ENCODE results near the gene ZNF296.
"Not testable (repeated sequence)": the region's sequence is repeated elsewhere in the genome, so short reads cannot be mapped to it uniquely, and the experiment has no call there.

Gene ZNF296

DNA sequence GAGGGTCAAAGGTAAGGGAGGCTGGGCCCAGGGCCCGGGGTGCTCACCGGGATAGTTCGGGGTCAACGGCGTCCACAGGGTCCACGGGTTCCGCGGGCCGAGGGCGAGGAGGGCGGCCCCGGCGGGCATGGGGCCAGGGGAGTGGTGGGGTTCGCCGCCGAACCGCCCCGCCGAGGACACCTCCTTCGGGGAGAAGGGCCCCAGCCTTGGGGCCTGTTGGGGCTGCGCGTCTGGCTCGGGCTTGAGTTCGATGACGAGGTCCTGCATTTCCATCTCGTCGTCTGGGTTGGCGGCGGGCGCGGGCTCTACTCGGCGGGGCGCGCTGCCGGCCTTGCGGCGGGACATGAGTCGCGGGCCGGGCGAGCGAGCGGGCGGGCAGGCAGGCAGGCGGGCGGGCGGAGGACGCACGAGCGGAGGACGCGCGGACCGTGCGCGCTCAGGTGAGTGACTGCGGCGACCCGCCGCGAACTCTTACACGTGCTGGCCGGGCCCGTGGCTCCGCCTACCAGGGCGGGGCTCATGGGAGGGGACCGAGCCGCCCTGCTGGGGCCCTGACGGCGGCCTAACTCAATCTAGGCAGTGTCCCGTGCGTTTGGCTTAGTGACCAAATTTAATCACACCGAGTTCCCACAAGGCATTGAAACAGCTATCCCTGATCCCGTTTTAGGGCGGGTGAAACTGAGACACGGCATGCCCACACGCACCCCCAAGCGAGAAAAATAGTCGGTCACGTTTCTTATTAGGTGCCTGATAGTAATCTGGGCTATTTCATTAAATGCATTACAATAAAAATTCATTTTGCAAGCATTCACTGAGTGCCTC, at the start of gene ZNF296:
Gene ZNF296, minus strand, starts transcription at position 450 of the 822 bp plus-strand sequence. Its CDS starts 105 bp downstream, at position 345.
- no peaks in the 10 kb centered on the region for H3K27me3 Mint-ChIP-seq
- peak within 1 kb of the TSS; percentile 81 for H3K4me3 Mint-ChIP-seq
- no peaks in the 10 kb centered on the region for H3K36me3 Mint-ChIP-seq
- H3K4me1 Mint-ChIP-seq (ENCODE audit: low read depth), result peaks cover 30% of the 10 kb centered on the region
- H3K27ac Mint-ChIP-seq, result peak within 1 kb of the TSS; percentile 1
- H3K9me3 Mint-ChIP-seq (ENCODE audit: low read depth), result no peaks in the 10 kb centered on the region

DNA sequence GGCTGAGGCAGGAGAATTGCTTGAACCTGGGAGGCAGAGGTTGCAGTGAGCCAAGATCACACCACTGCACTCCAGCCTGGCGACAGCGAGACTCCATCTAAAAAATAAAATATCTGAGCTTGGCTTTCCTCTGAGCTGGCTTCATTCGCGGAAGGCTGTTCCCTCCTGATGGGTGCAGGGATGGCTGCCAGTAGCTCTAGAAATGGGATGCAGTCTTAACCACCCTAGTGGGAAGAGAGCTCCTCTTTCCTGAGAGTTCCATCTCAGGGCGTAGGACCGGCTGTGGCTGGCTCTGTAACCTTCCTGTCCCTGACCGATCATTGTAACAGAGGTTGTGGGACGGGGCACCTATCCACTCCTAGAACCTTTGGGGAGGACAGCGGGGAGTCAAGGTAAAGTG, 49.1 kb upstream of the ZNF296 start:
- Mint-ChIP-seq H3K9me3 (ENCODE audit: low read depth) (no peaks in the 10 kb centered on the region), H3K4me3 (no peak overlapping the region), H3K27ac (no peak overlapping the region), H3K4me1 (ENCODE audit: low read depth) (peaks cover 26% of the 10 kb centered on the region), H3K27me3 (no peaks in the 10 kb centered on the region), H3K36me3 (no peaks in the 10 kb centered on the region)

DNA sequence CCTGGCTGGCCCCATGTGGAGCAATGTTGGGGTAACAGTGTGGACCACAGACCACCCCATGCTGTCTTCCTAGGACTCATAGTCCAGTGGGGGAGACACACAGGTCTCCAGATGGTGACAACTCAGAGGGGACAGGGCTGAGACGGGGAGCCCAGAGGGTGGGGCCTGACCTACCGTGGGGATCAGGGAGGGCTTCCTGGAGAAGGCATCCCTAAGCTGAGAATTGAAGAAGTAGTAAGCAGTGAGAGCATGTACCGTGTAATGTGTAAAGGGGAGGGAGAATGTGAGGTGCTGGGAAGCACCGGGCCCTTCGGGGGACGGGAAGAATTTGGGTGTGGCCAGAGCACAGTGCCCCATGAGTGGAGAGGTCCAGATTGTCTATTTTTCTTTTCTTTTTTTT, 47.7 kb upstream of the ZNF296 start:
- H3K4me3 Mint-ChIP-seq, result no peak overlapping the region
- no peaks in the 10 kb centered on the region for H3K9me3 Mint-ChIP-seq (ENCODE audit: low read depth)
- no peak overlapping the region for H3K27ac Mint-ChIP-seq
- H3K36me3 Mint-ChIP-seq, result no peaks in the 10 kb centered on the region
- no peaks in the 10 kb centered on the region for H3K27me3 Mint-ChIP-seq
- H3K4me1 Mint-ChIP-seq (ENCODE audit: low read depth), result peaks cover 37% of the 10 kb centered on the region

DNA sequence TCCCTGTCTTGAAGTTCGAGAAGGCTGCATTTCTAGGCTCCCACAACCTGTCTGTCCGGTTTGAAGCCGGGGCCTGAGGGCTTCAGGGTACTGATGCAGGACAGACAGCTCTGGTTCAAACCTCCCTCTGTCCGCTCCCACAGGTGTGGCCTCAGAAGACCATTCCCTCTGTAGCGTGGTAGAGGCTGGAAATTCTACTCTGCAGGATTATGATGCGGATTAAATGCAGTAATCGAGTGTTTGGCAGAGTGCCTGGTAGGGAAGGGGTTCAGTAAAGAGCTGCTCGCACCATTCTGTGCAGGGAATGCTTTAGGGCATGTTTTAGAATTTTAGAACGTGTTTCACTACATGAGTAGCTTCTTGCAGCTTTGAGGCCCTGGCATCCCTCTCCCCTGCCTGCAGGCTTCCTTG, 47.2 kb upstream of the ZNF296 start:
- H3K4me3 Mint-ChIP-seq, result no peak overlapping the region
- H3K27ac Mint-ChIP-seq, result no peak overlapping the region
- H3K27me3 Mint-ChIP-seq, result no peaks in the 10 kb centered on the region
- no peaks in the 10 kb centered on the region for H3K9me3 Mint-ChIP-seq (ENCODE audit: low read depth)
- peaks cover 42% of the 10 kb centered on the region for H3K4me1 Mint-ChIP-seq (ENCODE audit: low read depth)
- no peaks in the 10 kb centered on the region for H3K36me3 Mint-ChIP-seq

DNA sequence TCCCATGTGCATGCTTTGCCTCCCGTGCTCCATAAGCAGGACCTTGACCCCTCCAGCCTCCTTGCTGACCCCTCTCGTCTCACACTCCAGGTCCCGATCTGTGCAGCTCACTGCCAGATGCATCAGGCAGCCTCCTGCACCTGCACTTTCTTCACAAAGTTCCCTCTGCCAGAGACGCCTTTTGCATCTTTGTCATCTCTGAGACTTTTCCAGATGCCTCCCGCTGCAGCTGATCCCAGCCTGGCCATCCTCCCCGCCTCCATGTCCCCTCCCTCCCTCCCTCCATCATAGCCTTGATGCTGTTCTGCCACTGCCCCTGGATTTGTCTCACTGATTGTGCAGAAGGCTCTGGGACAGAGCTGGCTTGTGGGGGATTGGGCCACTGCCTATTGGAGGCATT, 46.6 kb upstream of the ZNF296 start:
- peaks cover 49% of the 10 kb centered on the region for H3K4me1 Mint-ChIP-seq (ENCODE audit: low read depth)
- no peak overlapping the region for H3K27ac Mint-ChIP-seq
- H3K9me3 Mint-ChIP-seq (ENCODE audit: low read depth), result no peaks in the 10 kb centered on the region
- H3K4me3 Mint-ChIP-seq, result no peak overlapping the region
- H3K27me3 Mint-ChIP-seq, result no peaks in the 10 kb centered on the region
- H3K36me3 Mint-ChIP-seq, result no peaks in the 10 kb centered on the region

DNA sequence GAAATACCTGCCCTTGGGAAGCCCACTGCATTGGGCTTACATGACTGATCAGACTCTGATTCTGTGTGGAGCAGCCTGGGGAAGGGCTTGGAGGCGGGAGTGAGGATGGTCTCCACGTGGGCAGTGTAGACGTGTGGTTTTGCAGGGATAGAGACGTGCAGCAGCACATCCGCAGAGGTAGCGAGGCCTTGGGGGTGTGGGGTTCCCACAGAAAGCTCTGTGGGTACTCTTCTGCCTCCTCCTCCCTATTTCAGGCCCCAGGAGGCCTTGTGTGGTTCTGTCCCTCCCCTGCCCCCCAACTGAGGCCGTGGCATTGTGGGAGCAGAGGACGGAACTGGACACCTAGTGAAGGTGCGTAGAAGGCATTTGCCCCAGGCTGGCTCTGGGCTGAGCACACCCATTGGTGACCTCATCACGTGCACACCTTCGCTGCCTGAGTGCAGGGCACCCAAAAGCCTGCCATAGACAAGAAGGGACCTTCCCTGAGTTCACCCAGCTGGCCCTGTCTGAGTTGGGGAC, 45.6 kb upstream of the ZNF296 start:
- no peaks in the 10 kb centered on the region for H3K36me3 Mint-ChIP-seq
- H3K27ac Mint-ChIP-seq, result no peak overlapping the region

DNA sequence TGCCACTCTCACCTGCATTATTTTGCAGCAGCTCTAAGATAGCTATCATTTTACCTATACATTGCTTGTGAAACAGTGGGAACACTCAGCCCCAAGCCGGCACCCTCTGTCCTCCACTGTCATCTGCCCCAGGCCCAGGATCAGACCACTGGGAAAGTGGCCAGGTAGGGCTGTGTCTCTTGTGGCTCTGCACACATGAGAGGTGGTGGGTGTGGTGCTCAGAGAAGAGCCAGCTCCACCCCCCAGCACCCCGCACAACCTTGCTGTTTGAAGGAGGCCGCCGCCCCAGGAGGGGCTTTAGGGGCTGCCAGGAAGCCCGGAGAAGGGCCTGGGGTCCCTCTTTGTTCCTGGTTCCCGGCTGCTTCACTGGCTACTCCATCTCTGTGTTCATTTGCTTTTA, 43.3 kb upstream of the ZNF296 start:
- Mint-ChIP-seq H3K4me3 (peak overlapping the region; percentile 27), H3K27ac (no peak overlapping the region), H3K4me1 (ENCODE audit: low read depth) (peaks cover 70% of the 10 kb centered on the region), H3K27me3 (no peaks in the 10 kb centered on the region), H3K9me3 (ENCODE audit: low read depth) (no peaks in the 10 kb centered on the region), H3K36me3 (no peaks in the 10 kb centered on the region)

More for the DNA sequence above, 45.6 kb upstream of the ZNF296 start:
- H3K27me3 Mint-ChIP-seq, result no peaks in the 10 kb centered on the region
- no peaks in the 10 kb centered on the region for H3K9me3 Mint-ChIP-seq (ENCODE audit: low read depth)
- H3K4me3 Mint-ChIP-seq, result no peak overlapping the region
- H3K4me1 Mint-ChIP-seq (ENCODE audit: low read depth), result peaks cover 57% of the 10 kb centered on the region

DNA sequence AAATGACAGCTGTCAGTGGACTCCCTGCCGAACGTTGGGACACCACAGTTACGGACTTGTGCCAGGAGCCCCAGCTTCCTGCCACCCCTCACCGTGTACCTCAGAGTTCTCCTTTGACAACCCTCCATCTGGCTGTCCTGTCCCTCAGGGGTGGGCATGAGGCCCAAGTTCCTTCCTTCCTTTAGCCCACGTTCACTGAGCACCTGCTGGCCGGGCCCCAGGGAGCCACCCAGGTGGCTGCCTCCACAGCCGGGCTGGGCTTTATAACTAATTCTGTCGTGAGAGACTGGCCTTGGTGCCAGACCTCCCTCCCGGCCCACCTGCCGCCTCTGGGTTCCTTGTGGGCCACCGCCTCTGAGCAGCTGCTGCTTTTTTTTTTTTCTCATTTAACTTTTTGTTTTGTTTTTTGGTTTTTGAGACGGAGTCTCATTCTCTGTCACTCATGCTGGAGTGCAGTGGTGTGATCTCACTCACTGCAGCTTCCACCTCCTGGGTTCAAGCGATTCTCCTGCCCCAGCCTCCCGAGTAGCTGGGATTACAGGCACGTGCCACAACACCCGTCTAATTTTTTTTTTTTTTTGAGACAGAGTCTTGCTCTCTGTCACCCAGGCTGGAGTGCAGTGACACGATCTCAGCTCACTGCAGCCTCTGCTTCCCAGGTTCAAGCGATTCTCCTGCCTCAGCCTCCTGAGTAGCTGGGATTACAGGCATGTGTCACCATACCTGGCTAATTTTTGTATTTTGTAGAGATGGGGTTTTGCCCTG, 42.5 kb upstream of the ZNF296 start:
- H3K27ac Mint-ChIP-seq; H3K36me3 Mint-ChIP-seq; H3K27me3 Mint-ChIP-seq; H3K9me3 Mint-ChIP-seq (ENCODE audit: low read depth): not testable (repeated sequence)
- Mint-ChIP-seq H3K4me1 (ENCODE audit: low read depth) (peaks cover 70% of the 10 kb centered on the region), H3K4me3 (peak overlapping the region; percentile 58)

DNA sequence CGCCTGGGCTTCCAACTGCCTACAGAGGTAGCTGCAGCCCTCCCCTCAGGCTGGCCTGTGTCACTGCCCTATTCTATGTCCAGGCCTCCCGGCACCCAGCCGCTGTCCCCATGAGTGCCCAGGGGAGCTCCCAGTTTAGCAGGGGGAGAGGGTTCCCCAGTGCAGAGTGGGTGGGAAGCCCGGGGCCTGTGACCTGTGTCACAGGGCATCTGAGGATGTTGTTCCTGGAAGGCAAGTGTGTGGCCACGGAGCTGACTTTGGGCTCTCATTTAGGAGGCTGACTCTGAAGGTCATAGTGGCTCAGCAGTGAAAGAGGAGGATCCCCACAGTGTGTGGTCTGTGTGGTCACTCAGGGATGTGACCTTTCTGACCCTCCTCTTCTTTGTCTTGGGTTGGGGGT, 41.8 kb upstream of the ZNF296 start:
- Mint-ChIP-seq H3K27ac (no peak overlapping the region), H3K9me3 (ENCODE audit: low read depth) (no peaks in the 10 kb centered on the region), H3K36me3 (no peaks in the 10 kb centered on the region), H3K27me3 (no peaks in the 10 kb centered on the region), H3K4me1 (ENCODE audit: low read depth) (peaks cover 71% of the 10 kb centered on the region), H3K4me3 (no peak overlapping the region)

DNA sequence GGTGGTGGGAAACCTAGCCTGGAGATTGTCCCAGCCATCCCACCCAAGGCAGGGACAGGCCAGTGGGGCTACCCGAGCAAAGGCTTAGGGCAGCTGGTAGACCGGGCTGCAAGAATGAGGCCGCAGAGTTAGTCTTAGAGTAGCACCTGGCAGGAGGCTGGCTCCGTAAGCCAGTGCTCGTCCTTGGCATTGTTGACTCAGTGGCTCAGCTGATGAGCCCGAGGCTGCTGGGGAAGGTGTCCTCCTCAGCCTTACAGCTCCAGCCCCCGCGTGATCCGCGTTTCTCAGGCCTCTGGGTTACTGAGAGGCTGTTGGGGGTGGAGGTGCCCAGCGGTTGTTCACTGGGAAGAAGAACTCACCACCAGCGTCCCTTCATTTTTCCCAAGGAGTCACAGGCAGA, 41.4 kb upstream of the ZNF296 start:
- no peaks in the 10 kb centered on the region for H3K9me3 Mint-ChIP-seq (ENCODE audit: low read depth)
- H3K36me3 Mint-ChIP-seq, result no peaks in the 10 kb centered on the region
- H3K4me1 Mint-ChIP-seq (ENCODE audit: low read depth), result peaks cover 71% of the 10 kb centered on the region
- no peak overlapping the region for H3K4me3 Mint-ChIP-seq
- no peak overlapping the region for H3K27ac Mint-ChIP-seq
- no peaks in the 10 kb centered on the region for H3K27me3 Mint-ChIP-seq

DNA sequence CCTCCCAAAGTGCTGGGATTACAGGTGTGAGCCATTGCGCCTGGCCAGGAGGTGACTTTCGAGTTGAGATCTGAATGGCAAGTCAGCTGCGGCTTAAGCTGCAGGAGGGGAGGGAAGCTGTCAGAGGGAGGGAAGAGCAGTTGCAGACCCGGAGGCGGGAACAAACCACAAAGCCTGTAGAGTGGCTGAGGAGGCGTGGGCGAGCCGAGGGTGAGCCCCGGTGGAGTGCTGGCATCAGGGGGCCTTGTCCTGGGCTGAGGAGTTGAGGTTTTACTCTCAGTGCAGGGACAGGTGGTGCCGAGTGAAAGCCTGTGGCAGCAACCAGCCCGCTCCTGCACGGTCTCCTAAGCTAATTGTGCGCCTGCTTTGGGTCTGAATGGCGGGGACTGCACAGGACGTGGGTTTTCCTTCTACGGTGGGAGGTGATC, 40.9 kb upstream of the ZNF296 start:
- Mint-ChIP-seq H3K27me3 (no peaks in the 10 kb centered on the region), H3K4me3 (peak overlapping the region; percentile 65), H3K9me3 (ENCODE audit: low read depth) (no peaks in the 10 kb centered on the region), H3K4me1 (ENCODE audit: low read depth) (peaks cover 68% of the 10 kb centered on the region), H3K27ac (no peak overlapping the region), H3K36me3 (no peaks in the 10 kb centered on the region)

DNA sequence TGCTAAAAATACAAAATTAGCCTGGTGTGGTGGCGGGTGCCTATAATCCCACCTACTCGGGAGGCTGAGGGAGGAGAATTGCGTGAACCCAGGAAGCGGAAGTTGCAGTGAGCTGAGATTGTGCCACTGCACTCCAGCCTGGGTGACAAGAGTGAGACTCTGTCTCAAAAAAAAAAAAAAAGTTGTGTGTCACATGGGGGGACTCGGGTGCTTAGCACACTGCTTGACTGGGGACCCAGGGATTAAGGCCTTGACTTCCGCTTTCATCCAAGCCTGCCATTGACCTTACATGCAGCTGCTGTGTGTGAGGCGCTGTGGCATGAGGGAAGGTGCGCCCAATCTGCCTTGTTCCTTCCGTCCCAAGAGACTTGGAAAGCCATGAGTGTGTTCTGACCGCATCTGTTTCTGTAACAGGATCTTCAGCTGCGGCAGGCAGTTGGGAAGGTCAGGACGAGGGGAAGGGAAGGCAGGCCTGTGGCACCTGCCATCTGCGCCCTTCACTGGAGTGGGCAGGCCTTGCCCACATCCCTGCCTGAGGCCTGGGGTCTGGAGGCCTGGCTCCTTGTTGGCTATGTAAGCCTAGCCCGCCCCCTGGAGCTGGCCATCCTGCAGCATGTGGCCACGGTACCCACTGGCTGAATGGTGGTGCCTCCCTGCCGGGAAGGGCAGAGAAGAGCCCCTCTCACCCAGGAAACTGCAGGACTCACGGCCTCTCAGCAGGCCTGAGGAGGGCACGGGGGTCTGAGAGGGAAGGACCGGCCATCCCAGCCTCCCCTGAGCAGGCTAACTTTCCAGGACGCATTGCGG, 39.7 kb upstream of the ZNF296 start:
- peaks cover 64% of the 10 kb centered on the region for H3K4me1 Mint-ChIP-seq (ENCODE audit: low read depth)
- H3K27ac Mint-ChIP-seq, result no peak overlapping the region

DNA sequence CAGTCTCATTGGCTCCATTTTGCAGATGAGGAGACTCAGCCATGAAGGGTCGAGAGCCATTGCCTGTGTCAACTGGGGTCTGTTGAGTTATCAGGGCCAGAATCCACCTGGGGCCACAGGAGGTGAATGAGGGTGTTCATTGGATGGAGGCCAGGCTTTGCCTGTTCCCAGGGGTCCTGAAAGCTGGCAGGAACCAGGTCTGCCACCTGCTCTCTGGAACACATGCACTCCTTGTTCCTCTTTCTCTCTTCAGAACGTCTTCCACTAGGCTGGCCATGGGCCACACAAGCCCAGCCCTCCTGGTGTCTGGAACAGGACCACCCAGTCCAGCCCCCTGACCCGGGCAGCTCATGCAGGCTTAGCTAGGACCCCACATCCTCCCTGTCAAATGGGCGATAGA, 37.8 kb upstream of the ZNF296 start:
- H3K36me3 Mint-ChIP-seq, result no peaks in the 10 kb centered on the region
- H3K4me3 Mint-ChIP-seq, result no peak overlapping the region
- H3K27ac Mint-ChIP-seq, result no peak overlapping the region
- no peaks in the 10 kb centered on the region for H3K27me3 Mint-ChIP-seq
- peaks cover 59% of the 10 kb centered on the region for H3K4me1 Mint-ChIP-seq (ENCODE audit: low read depth)
- no peaks in the 10 kb centered on the region for H3K9me3 Mint-ChIP-seq (ENCODE audit: low read depth)

More for the DNA sequence above, 39.7 kb upstream of the ZNF296 start:
- Mint-ChIP-seq H3K36me3 (no peaks in the 10 kb centered on the region), H3K27me3 (no peaks in the 10 kb centered on the region), H3K9me3 (ENCODE audit: low read depth) (no peaks in the 10 kb centered on the region), H3K4me3 (no peak overlapping the region)

DNA sequence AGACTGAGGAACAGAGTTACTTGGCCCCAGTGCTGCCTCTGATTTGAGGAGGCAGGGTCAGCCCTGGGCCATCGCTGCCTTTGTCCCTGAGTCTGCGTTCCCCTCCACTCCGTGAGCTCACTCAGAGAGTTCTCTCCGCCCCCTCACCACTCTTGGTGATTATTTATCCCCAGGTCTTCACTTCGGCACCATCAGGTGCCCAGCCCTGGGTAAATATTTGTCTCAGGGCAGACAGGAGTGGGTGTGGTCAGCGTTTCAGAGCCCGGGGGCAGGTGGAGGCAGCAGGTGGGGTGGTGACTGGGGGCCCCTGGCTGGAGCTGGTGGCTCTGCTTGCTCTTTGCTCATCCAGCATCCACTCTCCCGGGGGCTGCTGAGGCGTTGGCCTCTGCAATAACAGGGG, 37.4 kb upstream of the ZNF296 start:
- Mint-ChIP-seq H3K9me3 (ENCODE audit: low read depth) (no peaks in the 10 kb centered on the region), H3K27me3 (no peaks in the 10 kb centered on the region), H3K4me3 (no peak overlapping the region), H3K27ac (no peak overlapping the region), H3K4me1 (ENCODE audit: low read depth) (peaks cover 56% of the 10 kb centered on the region), H3K36me3 (no peaks in the 10 kb centered on the region)

Measured in activated naive CD8-positive, alpha-beta T cell (primary cell).